IMR-90 (cell line): ENCODE results near the gene GALNT4. TPM values are rescaled to one million over a fixed set of nuclear protein-coding genes. Genes with fewer than 3 reads are reported as not detected.

Experiments used
- CHD1 ChIP-seq: IDR thresholded peaks from 2 replicates; pipeline ENCODE4 v1.6.1; 2012; ENCODE audit warnings: low read depth, low read length, improper control_type of control experiment
- POLR2A ChIP-seq: IDR thresholded peaks from 2 replicates; pipeline ENCODE4 v1.6.1; 2012; ENCODE audit warnings: mild to moderate bottlenecking, low read depth, low read length
- polyA plus RNA-seq, 3 experiments: library from polyadenylated mRNA; depleted of rRNA; stranded (reverse); fragments of >200 nt; gene quantifications; 2 replicates each; pipeline ENCODE4 v1.2.3, GENCODE V29; 2012; ENCODE audit warnings: low replicate concordance in 1 of 3
- total RNA-seq: library from RNA; depleted of rRNA; stranded (reverse); fragments of >200 nt; gene quantifications from 2 replicates; pipeline ENCODE4 v1.2.3, GENCODE V29; 2012
- TF ChIP-seq, protein P1 (sequence below): conservative IDR thresholded peaks from 2 replicates; pipeline ENCODE4 v1.5.1; 2012; ENCODE audit warnings: mild to moderate bottlenecking, low read depth, low read length, improper control_type of control experiment

The GALNT4 gene
- total and polyA plus RNA-seq, 2 of the 4 experiments (the other 2 are of a cell fraction), result 2.6 to 9.0 TPM

DNA sequence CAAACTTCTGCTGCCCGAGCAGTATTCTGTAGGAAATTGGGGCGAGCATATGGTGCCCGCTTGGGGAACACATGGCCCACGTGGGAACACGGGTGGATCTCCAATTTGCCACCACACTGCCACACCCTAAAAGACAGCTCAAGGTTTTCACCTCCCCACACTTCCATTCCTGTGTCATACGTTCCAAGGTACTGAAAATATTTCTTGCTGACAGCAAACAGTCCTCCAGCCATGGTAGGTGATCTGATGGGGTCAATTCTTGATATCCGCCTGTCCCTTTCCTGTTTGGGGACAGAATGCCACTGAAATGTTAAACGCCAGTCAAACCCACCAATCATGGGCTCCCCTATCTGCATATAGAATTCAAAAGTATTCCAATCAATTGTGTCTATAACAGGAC lies 1.2 kb downstream of the GALNT4 start (continued):
- TF ChIP-seq, protein P1, sequence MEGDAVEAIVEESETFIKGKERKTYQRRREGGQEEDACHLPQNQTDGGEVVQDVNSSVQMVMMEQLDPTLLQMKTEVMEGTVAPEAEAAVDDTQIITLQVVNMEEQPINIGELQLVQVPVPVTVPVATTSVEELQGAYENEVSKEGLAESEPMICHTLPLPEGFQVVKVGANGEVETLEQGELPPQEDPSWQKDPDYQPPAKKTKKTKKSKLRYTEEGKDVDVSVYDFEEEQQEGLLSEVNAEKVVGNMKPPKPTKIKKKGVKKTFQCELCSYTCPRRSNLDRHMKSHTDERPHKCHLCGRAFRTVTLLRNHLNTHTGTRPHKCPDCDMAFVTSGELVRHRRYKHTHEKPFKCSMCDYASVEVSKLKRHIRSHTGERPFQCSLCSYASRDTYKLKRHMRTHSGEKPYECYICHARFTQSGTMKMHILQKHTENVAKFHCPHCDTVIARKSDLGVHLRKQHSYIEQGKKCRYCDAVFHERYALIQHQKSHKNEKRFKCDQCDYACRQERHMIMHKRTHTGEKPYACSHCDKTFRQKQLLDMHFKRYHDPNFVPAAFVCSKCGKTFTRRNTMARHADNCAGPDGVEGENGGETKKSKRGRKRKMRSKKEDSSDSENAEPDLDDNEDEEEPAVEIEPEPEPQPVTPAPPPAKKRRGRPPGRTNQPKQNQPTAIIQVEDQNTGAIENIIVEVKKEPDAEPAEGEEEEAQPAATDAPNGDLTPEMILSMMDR, result no peak
- TF ChIP-seq POLR2A (no peak), CHD1 (no peak)
